Fibroblast of villous mesenchyme (primary cell): ENCODE data around the gene NTM. TPM values are rescaled to one million over a fixed set of nuclear protein-coding genes. Genes with fewer than 3 reads are reported as not detected.
"Not testable (repeated sequence)": the region's sequence is repeated elsewhere in the genome, so short reads cannot be mapped to it uniquely, and the experiment has no call there.

Source experiments
- DNase-seq: peaks from one replicate; pipeline ENCODE4 v3.0.0-alpha.2; 2010; ENCODE audit warnings: low read depth
- H3K4me3 ChIP-seq: 2 replicates; pipeline ENCODE4 v1.5.1; 2011; ENCODE audit warnings: low read depth, mild to moderate bottlenecking, low read length
- total RNA-seq: library from RNA; depleted of rRNA; stranded (reverse); fragments of >200 nt; gene quantifications from 2 replicates; pipeline ENCODE4 v1.2.3, GENCODE V29; 2012
- TF ChIP-seq, protein P1 (sequence below): IDR thresholded peaks from 2 replicates; pipeline ENCODE4 v1.5.1; 2012; ENCODE audit warnings: low read depth, mild to moderate bottlenecking, low read length; ENCODE audit not compliant: insufficient read depth

NTM gene
- total RNA-seq, 1 donor: 7.3 TPM

DNA sequence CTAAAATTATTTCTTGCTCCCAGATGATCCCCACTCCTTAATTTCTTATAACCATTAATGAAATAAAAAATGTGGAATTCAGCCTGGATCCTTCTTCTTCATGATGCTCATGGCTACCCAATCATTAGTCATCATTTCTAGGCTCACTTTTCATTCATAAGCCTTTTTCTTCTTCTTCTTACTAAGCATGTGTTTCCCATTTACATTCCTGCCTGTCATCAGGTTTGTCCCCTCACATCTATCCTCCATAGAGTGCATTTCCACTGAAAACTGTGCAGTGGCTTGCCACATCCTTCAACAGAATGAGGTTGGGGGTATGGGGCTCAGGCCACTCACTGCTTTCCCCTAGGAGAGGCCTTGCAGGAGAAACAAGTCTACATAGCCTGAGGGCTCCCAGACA, 35.8 kb upstream of the NTM start:
- H3K4me3 ChIP-seq: no peak overlapping the region
- TF ChIP-seq, protein P1, sequence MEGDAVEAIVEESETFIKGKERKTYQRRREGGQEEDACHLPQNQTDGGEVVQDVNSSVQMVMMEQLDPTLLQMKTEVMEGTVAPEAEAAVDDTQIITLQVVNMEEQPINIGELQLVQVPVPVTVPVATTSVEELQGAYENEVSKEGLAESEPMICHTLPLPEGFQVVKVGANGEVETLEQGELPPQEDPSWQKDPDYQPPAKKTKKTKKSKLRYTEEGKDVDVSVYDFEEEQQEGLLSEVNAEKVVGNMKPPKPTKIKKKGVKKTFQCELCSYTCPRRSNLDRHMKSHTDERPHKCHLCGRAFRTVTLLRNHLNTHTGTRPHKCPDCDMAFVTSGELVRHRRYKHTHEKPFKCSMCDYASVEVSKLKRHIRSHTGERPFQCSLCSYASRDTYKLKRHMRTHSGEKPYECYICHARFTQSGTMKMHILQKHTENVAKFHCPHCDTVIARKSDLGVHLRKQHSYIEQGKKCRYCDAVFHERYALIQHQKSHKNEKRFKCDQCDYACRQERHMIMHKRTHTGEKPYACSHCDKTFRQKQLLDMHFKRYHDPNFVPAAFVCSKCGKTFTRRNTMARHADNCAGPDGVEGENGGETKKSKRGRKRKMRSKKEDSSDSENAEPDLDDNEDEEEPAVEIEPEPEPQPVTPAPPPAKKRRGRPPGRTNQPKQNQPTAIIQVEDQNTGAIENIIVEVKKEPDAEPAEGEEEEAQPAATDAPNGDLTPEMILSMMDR: no peak
- DNase-seq: no peak

DNA sequence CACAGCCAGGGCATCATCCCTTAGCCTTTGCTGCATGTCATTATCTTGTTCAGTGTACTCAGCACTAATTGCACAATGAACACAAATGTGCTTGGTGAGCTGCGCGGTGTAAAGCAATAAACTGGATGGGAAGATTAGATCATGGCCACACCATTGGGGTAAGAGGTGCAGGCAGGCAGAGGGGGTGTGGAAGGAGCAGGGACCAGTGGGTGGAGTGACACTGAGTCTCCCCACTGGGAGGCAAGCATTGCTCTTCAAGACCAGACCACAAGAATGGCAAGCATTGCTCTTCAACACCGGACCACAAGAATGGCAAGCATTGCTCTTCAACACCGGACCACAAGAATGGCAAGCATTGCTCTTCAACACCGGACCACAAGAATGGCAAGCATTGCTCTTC, 28.5 kb upstream of the NTM start:
- DNase-seq, H3K4me3 ChIP-seq: not testable (repeated sequence)

DNA sequence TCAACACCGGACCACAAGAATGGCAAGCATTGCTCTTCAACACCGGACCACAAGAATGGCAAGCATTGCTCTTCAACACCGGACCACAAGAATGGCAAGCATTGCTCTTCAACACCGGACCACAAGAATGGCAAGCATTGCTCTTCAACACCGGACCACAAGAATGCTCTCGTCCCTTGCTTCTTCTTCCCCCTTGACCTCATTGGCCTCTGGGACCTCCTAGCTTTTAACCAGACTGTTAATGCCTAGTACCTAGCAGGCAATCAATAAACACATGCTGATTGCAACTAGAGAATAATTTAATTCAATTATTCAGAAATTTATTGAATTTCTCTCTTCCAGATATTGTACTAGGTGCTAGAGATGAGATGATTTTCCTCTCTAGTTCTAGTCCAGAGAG, 28.0 kb upstream of the NTM start:
- H3K4me3 ChIP-seq, DNase-seq: not testable (repeated sequence)

DNA sequence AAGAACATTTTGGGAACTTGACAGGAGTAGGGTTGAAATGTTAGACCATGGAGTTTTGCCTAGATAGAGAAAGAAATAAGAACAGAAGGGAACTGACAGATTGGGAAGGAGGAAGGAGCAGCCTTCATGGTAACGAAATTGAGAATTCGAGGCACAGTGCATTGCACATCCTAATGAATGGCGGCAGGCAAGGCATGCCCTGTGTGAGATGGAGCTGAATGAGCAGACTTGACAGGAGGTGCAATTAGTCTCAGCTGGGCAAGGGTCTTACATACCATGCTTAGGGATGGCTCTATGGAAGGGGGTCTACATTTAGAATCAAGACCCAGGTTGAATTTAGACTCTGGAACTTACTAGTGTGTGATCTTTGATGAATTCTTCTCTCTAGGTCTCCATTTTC, 25.0 kb upstream of the NTM start:
- TF ChIP-seq, protein P1: no peak
- no peak for DNase-seq
- H3K4me3 ChIP-seq: no peak overlapping the region

DNA sequence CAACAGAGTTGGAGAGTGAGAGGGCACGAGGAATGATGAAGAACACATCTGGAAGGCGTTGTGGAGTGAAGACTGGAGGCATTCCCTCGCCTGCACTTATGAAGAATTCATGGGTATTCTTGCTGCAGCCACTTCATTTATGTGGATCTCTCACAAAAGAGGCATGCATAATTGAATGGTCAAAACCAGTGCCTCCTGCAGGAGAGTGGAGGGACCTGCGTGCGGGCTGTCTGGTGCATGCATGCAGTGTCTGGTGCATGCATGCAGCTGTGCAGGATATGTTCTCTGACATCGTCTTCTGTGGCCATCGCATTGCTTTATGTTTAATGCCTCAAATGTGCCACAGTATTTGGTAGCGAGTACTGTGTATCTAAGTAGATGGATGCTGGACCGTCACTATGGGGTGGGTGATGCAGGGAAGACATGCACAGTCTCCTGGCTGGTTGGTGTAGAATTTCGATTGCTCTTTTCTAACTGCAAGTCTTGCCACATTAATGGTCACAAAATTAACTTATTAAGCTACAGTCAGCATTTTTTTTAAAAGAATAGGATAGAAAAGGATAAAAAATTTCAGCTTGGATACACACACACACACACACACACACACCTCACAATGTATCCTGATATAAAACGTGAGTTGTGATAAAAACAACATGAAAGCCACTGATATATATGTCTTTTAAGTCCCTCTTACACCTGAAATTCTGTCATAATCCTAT, 20.9 kb upstream of the NTM start:
- DNase-seq: no peak
- no peak overlapping the region for H3K4me3 ChIP-seq
- TF ChIP-seq, protein P1: no peak

DNA sequence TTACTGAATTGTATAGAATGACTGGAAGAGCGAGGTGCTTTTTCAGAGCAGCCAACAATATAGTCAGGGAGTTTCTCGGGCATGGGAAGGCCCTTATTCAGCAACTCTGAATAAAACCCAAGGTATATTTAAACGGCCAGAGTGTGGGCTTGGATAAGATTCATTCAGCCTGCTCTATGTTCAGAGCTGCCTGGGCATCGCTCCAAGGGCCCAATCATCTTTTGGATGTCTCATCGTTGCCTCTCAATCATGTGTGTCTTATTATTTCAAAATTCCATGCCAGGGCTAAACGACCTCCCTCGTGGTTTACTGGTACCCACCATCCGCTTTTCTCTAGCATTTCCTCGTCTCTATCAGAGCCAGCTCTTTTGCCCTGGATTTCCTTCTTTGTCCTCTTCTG, 19.5 kb upstream of the NTM start:
- no peak for DNase-seq
- TF ChIP-seq, protein P1: no peak
- H3K4me3 ChIP-seq: no peak overlapping the region

DNA sequence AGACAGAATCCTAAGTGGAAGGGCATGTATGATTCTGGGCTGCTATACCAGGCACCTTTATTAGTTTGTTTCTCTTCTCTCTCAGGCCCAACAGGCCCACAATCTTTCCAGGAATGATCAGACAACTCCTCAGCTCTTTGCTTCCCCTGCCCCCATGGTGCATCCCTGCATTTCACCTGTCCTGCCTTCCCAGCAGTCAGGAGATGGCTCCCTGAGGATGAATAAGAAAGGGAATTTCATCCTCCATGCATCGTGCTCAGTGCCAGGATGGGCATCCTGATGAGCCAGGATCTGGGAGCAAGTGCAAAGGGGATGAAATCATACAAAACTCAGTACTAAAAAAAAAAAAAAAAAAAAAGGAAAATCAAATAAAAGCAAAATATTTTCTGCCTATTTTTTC, 18.6 kb upstream of the NTM start:
- TF ChIP-seq, protein P1: no peak
- no peak for DNase-seq
- no peak overlapping the region for H3K4me3 ChIP-seq

DNA sequence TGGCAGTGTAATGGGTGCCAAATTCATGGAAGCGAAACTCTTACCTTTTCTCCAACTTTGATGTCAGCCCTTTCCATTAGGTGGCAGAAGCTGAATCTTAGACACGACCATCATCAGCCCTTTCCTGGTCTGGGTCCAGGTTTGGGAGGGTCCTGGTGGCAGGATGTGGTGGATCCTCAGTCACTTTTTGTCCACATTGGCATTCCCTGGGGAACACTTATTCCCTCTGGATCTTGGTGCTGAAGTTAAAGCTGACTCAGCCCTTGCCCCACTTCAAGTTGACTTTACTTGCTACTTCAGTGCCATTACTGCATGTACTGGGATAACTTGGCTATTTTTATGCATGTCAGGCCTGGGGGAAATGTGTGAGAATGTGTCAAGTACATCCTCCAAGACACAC, 16.6 kb upstream of the NTM start:
- no peak overlapping the region for H3K4me3 ChIP-seq
- no peak for DNase-seq
- TF ChIP-seq, protein P1: no peak
